ENCODE data around the gene NHS.
A peak's percentile ranks its signal among the peaks of the same experiment; 100 is the strongest.

NHS gene

GRCh38 chrX:17373337-17373736 lies 1.7 kb upstream of the NHS start:
- Histone ChIP-seq H3K36me3 (no peaks in the 10 kb centered on the region), H3K4me1 (peaks cover 14% of the 10 kb centered on the region; the same call in 1 of the 2 replicates), H3K27me3 (peaks cover 96% of the 10 kb centered on the region), H3K4me3 (no peak overlapping the region), H4K20me1 (no peaks in the 10 kb centered on the region), H3K9me3 (peaks cover 23% of the 10 kb centered on the region), H3K27ac (no peak overlapping the region), H3K4me2 (no peak overlapping the region), H3K9ac (no peak overlapping the region)
- no peak for TF ChIP-seq Cebpa-rat (IDR thresholded peaks at IDR 0.05)

DNA sequence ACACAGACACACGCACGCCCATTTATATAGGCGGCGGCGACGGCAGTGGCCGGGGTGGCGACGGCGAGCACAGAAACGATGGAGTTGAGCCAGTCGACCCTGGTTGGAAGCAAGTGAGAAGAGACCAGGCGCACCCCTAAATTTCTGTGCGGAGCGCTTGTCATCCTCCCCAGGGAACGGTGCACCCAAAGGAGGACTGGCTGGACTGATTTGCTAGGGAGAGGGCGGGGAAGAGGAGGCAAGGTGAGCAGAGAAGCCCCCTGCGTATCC lies 302 bp downstream of the NHS start:
- Histone ChIP-seq H3K9me3 (peaks cover 23% of the 10 kb centered on the region), H3K36me3 (no peaks in the 10 kb centered on the region), H3K27ac (no peak overlapping the region), H3K4me1 (0 out of 2 replicates have a peak, but pooled peaks cover under 1% of the 10 kb centered on the region), H4K20me1 (no peaks in the 10 kb centered on the region), H3K4me3 (no peak overlapping the region), H3K4me2 (peak overlapping the region; percentile 42), H3K9ac (no peak overlapping the region), H3K27me3 (peaks cover 97% of the 10 kb centered on the region)
- no peak for TF ChIP-seq Cebpa-rat (IDR thresholded peaks at IDR 0.05)

DNA sequence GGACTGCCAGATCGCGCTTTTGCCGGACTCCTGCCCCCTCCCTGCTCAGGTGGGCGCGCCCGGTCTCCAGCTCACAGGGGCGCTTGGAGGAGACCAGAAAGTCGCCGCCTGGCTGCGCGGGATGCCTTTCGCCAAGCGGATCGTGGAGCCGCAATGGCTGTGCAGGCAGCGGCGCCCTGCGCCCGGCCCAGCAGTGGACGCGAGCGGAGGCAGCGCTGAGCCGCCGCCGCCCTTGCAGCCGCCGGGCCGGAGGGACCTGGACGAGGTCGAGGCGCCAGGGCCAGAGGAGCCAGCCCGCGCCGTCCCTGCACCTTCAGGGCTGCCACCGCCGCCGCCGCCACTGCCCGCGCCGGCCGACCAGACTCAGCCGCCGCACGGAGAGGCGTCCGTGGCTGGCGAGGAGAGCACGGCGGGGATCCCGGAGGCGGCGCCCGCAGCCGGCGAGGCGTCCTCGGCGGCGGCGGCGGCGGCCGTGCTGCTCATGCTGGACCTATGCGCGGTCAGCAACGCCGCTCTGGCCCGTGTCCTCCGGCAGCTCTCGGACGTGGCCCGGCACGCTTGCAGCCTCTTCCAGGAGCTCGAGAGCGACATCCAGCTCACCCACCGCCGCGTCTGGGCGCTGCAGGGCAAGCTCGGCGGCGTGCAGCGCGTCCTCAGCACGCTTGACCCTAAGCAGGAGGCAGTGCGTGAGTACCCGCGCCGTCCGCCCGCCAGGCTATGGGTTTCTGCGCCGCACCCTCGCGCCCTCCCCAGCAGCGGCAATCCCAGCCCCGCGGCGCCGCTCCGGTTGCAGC lies 834 bp downstream of the NHS start:
- no peak for TF ChIP-seq Cebpa-rat (IDR thresholded peaks at IDR 0.05)
- Histone ChIP-seq H3K27me3 (peaks cover 97% of the 10 kb centered on the region), H3K36me3 (no peaks in the 10 kb centered on the region), H3K9ac (no peak overlapping the region), H3K9me3 (peaks cover 23% of the 10 kb centered on the region), H4K20me1 (no peaks in the 10 kb centered on the region), H3K27ac (no peak overlapping the region), H3K4me3 (no peak overlapping the region), H3K4me2 (peak overlapping the region; percentile 42), H3K4me1 (no peaks in the 10 kb centered on the region)

- H3K27ac ChIP-seq: no peak overlapping the region
- peaks cover 25% of the 10 kb centered on the region for H3K9me3 ChIP-seq
- H3K36me3 ChIP-seq: no peaks in the 10 kb centered on the region
- no peak overlapping the region for H3K4me3 ChIP-seq
- TF ChIP-seq Cebpa-rat (IDR thresholded peaks at IDR 0.05): no peak
- H3K27me3 ChIP-seq: peaks cover 91% of the 10 kb centered on the region
- no peak overlapping the region for H3K4me2 ChIP-seq
- H4K20me1 ChIP-seq: no peaks in the 10 kb centered on the region
- H3K9ac ChIP-seq: no peak overlapping the region
- H3K4me1 ChIP-seq: no peaks in the 10 kb centered on the region
Observed at GRCh38 chrX:17376431-17377077, 1.6 kb downstream of the NHS start.

GRCh38 chrX:17377091-17377717 lies 2.2 kb downstream of the NHS start:
- no peak overlapping the region for H3K4me3 ChIP-seq
- no peak overlapping the region for H3K9ac ChIP-seq
- TF ChIP-seq Cebpa-rat (IDR thresholded peaks at IDR 0.05): no peak
- no peaks in the 10 kb centered on the region for H3K4me1 ChIP-seq
- H3K9me3 ChIP-seq: peaks cover 29% of the 10 kb centered on the region
- H3K4me2 ChIP-seq: no peak overlapping the region
- H4K20me1 ChIP-seq: no peaks in the 10 kb centered on the region
- no peaks in the 10 kb centered on the region for H3K36me3 ChIP-seq
- H3K27ac ChIP-seq: no peak overlapping the region
- H3K27me3 ChIP-seq: peaks cover 85% of the 10 kb centered on the region

DNA sequence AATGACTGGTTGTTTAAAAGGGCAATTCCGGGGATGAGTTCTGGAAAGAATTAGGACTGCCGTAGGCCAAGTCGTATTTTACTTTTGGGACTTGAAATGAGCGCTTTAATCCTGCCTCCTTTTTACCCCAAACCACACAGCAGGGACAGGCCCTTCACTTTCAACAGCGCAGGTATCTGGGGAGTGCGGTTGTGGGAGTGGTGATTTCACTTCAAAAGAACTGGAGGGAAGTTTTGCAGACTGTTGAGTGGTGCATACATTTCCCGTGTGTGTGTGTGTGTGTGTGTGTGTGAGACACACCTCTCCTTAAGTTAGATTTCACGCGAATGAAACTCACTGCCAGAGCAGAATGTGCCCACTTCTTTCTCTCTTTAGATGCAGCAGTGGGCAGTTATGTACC lies 2.8 kb downstream of the NHS start:
- no peak overlapping the region for H3K9ac ChIP-seq
- no peaks in the 10 kb centered on the region for H3K36me3 ChIP-seq
- peaks cover 82% of the 10 kb centered on the region for H3K27me3 ChIP-seq
- H3K4me3 ChIP-seq: no peak overlapping the region
- no peaks in the 10 kb centered on the region for H3K4me1 ChIP-seq
- no peaks in the 10 kb centered on the region for H4K20me1 ChIP-seq
- H3K4me2 ChIP-seq: no peak overlapping the region
- no peak for TF ChIP-seq Cebpa-rat (IDR thresholded peaks at IDR 0.05)
- peaks cover 33% of the 10 kb centered on the region for H3K9me3 ChIP-seq
- H3K27ac ChIP-seq: no peak overlapping the region

GRCh38 chrX:17380221-17380620 lies 5.2 kb downstream of the NHS start:
- no peak overlapping the region for H3K27ac ChIP-seq
- no peaks in the 10 kb centered on the region for H3K36me3 ChIP-seq
- peaks cover 41% of the 10 kb centered on the region for H3K9me3 ChIP-seq
- no peak for TF ChIP-seq Cebpa-rat (IDR thresholded peaks at IDR 0.05)
- H3K27me3 ChIP-seq: peaks cover 81% of the 10 kb centered on the region
- no peaks in the 10 kb centered on the region for H4K20me1 ChIP-seq
- H3K4me1 ChIP-seq: no peaks in the 10 kb centered on the region
- H3K4me2 ChIP-seq: no peak overlapping the region
- no peak overlapping the region for H3K9ac ChIP-seq
- H3K4me3 ChIP-seq: no peak overlapping the region

- no peak overlapping the region for H3K4me2 ChIP-seq
- TF ChIP-seq Cebpa-rat (IDR thresholded peaks at IDR 0.05): no peak
- H3K9ac ChIP-seq: no peak overlapping the region
Observed at GRCh38 chrX:17390419-17390850, 15.4 kb downstream of the NHS start.

DNA sequence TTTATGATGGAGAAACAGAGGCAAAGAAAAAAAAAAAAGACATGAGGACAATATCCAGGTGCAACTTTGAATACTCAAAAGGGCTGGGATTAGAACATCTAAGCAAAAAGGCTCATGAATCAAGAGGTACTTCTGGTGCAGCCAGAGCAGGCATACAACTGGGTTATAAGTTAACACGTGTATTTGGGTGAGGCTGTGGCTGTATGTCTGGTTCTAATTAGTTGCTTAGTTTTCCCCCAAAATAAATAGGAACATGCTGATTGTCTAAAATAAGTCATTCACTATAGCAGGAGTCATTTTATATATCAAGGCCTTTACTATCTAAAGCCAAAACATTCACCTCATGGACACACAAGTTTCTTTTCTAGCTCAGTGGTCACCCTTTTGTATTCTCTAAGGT lies 20.2 kb downstream of the NHS start:
- Histone ChIP-seq H3K4me1 (no peaks in the 10 kb centered on the region), H3K27me3 (peaks cover 87% of the 10 kb centered on the region)
- TF ChIP-seq Cebpa-rat (IDR thresholded peaks at IDR 0.05): no peak

More at GRCh38 chrX:17390419-17390850, 15.4 kb downstream of the NHS start:
- peaks cover 90% of the 10 kb centered on the region for H3K27me3 ChIP-seq
- H3K4me3 ChIP-seq: no peak overlapping the region
- no peaks in the 10 kb centered on the region for H3K36me3 ChIP-seq
- no peak overlapping the region for H3K27ac ChIP-seq
- H3K9me3 ChIP-seq: no peaks in the 10 kb centered on the region
- no peaks in the 10 kb centered on the region for H4K20me1 ChIP-seq
- no peaks in the 10 kb centered on the region for H3K4me1 ChIP-seq

DNA sequence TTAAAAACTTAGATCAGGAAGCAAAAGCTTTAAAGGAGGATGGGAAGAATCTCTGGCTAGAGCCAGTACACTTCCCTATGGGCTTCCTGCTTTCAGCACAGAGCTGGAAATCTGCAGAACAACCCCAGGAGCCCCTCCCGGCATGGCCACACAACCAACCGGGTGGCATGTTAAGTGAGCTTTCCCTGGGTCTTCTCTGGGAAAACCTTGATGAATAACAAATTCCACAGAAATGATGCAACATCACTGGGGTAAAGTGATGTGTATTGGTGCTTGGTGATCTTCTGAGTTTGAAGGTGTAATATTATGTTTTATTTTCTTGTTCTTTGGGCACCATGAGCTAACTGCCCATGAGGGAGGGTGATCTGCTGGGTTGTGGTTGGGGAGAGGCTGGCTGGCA lies 22.1 kb downstream of the NHS start:
- peaks cover 9% of the 10 kb centered on the region for H3K9me3 ChIP-seq
- H3K4me3 ChIP-seq: no peak overlapping the region
- H4K20me1 ChIP-seq: no peaks in the 10 kb centered on the region
- H3K27ac ChIP-seq: no peak overlapping the region
- H3K9ac ChIP-seq: no peak overlapping the region
- H3K4me1 ChIP-seq: no peaks in the 10 kb centered on the region
- H3K4me2 ChIP-seq: no peak overlapping the region
- TF ChIP-seq Cebpa-rat (IDR thresholded peaks at IDR 0.05): no peak
- H3K27me3 ChIP-seq: peaks cover 81% of the 10 kb centered on the region
- H3K36me3 ChIP-seq: no peaks in the 10 kb centered on the region

More for the DNA sequence above, 20.2 kb downstream of the NHS start:
- H3K9me3 ChIP-seq: peaks cover 9% of the 10 kb centered on the region
- H3K4me3 ChIP-seq: no peak overlapping the region
- H3K27ac ChIP-seq: no peak overlapping the region
- H3K4me2 ChIP-seq: no peak overlapping the region
- no peaks in the 10 kb centered on the region for H3K36me3 ChIP-seq
- no peaks in the 10 kb centered on the region for H4K20me1 ChIP-seq
- no peak overlapping the region for H3K9ac ChIP-seq
